ENCODE measurements around the gene MARK3.

DNA sequence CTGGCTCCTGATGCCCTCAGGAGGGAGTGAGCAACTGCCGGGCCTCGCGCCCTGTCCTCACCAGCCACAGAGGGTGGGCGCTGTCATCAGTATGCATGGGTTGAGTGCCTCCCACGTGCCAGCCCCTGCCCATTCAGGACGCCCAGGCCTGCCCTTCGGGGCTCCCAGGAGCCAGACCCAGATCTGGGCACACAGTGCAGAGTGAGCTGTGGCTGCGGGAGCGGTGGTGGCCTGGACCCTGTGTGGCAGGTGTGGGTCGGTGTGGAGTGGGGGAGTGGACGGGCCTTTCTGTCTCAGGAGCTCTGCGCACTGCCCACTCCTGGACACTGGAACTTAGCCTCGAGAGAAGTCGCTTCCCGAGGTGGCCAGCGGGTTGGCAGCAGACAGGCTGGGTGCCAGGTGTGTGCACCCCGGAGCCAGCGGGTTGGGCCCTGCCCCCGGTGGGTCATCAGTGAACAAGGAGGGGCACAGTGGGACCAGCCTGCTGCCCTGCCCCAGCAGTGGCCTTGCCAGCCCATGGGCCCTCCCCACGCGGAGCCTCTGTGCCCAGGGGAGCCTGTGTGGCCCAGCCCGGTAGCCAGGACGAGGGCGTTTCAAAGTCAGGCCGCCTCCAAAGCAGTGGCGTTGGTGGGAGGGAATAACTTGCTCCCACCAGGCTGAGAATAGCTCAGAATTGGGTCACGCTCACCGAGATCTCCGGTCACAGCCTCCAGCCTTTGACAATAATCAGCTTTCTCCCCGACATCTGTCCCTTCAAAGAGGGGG is 153.3 kb downstream of the MARK3 start:
- no peak for TF ChIP-seq ZNF326 (CRISPR knock-in tag; IDR thresholded peaks at IDR 0.05; ENCODE audit: borderline replicate concordance)
- no peak for TF ChIP-seq JUND (CRISPR knock-in tag; IDR thresholded peaks at IDR 0.05)
- no peak for TF ChIP-seq ZNF839 (CRISPR knock-in tag; IDR thresholded peaks at IDR 0.05; ENCODE audit: borderline replicate concordance)
- no peak for TF ChIP-seq ZFP90 (CRISPR knock-in tag; IDR thresholded peaks at IDR 0.05; ENCODE audit: borderline replicate concordance)
- no peak for TF ChIP-seq ZFP1 (CRISPR knock-in tag; IDR thresholded peaks at IDR 0.05)
- TF ChIP-seq, protein P1, sequence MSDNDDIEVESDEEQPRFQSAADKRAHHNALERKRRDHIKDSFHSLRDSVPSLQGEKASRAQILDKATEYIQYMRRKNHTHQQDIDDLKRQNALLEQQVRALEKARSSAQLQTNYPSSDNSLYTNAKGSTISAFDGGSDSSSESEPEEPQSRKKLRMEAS (IDR thresholded peaks at IDR 0.05), result no peak
- no peak for TF ChIP-seq PAX8 (CRISPR knock-in tag; IDR thresholded peaks at IDR 0.05; ENCODE audit: borderline replicate concordance)
- TF ChIP-seq POLR2AphosphoS5 (IDR thresholded peaks at IDR 0.05; ENCODE audit: low read depth, low read length), result no peak
- no peak for TF ChIP-seq RAD21 (CRISPR knock-in tag; IDR thresholded peaks at IDR 0.05)
- no peak for TF ChIP-seq SIN3A (IDR thresholded peaks at IDR 0.05; ENCODE audit: borderline replicate concordance, low read depth, low read length)
